HepG2 (cell line): ENCODE results near the gene EFNA3. TPM values are rescaled to one million over a fixed set of nuclear protein-coding genes. Genes with fewer than 3 reads are reported as not detected.

ENCODE experiments used
- ATAD3A ChIP-seq: sonication (generic); formaldehyde crosslinking; IDR thresholded peaks from 2 replicates; pipeline ENCODE4 v1.4.0; 2020; ENCODE audit warnings: missing genetic modification reagents
- ATF1 ChIP-seq: IDR thresholded peaks from 2 replicates; pipeline ENCODE4 v1.6.1; 2016; ENCODE audit warnings: mild to moderate bottlenecking, control low read depth
- FOXJ3 ChIP-seq: sonication (generic); formaldehyde crosslinking; IDR thresholded peaks from 2 replicates; pipeline ENCODE4 v1.4.0; 2020; ENCODE audit warnings: missing genetic modification reagents, mild to moderate bottlenecking, borderline replicate concordance
- HNRNPH1 ChIP-seq: fragments of 200-400 bp; formaldehyde crosslinking; optimal IDR thresholded peaks from 2 replicates; pipeline ENCODE3; 2017; ENCODE audit warnings: mild to moderate bottlenecking, low read depth, low read length
- HNRNPLL ChIP-seq: fragments of 200-400 bp; formaldehyde crosslinking; IDR thresholded peaks from 2 replicates; pipeline ENCODE4 v1.6.1; 2017; ENCODE audit warnings: mild to moderate bottlenecking, low read depth, low read length; ENCODE audit not compliant: poor library complexity, severe bottlenecking
- JDP2 ChIP-seq: sonication (generic); formaldehyde crosslinking; IDR thresholded peaks from 2 replicates; pipeline ENCODE4 v1.8.1; 2022; ENCODE audit warnings: missing genetic modification reagents, borderline replicate concordance
- KDM5B ChIP-seq: sonication (generic); formaldehyde crosslinking; IDR thresholded peaks from 2 replicates; pipeline ENCODE4 v1.4.0; 2020; ENCODE audit warnings: missing genetic modification reagents, mild to moderate bottlenecking, borderline replicate concordance
- KDM6A ChIP-seq: IDR thresholded peaks from 2 replicates; pipeline ENCODE4 v1.6.1; 2016; ENCODE audit warnings: low read depth
- KLF12 ChIP-seq: sonication (generic); formaldehyde crosslinking; IDR thresholded peaks from 2 replicates; pipeline ENCODE4 v1.4.0; 2020; ENCODE audit warnings: missing genetic modification reagents, borderline replicate concordance
- MLX ChIP-seq: IDR thresholded peaks from 2 replicates; pipeline ENCODE4 v1.6.1; 2016
- NONO ChIP-seq, 2 experiments: fragments of 450-650 bp in 1 of 2; sonication (generic) in 1 of 2; formaldehyde crosslinking in 1 of 2; IDR thresholded peaks in 1 of 2; conservative IDR thresholded peaks in 1 of 2; 2 replicates each; pipeline versions ENCODE4 v1.6.1 to v1.8.0; 2017 to 2022; ENCODE audit warnings: mild to moderate bottlenecking in 1 of 2, missing genetic modification reagents in 1 of 2, moderate library complexity in 1 of 2
- POGZ ChIP-seq: sonication (generic); formaldehyde crosslinking; IDR thresholded peaks from 2 replicates; pipeline ENCODE4 v1.4.0; 2020; ENCODE audit warnings: mild to moderate bottlenecking, missing genetic modification reagents
- RBM22 ChIP-seq: fragments of 200-400 bp; formaldehyde crosslinking; optimal IDR thresholded peaks from 2 replicates; pipeline ENCODE3; 2017; ENCODE audit warnings: mild to moderate bottlenecking, low read length, moderate library complexity
- SKIL ChIP-seq: sonication (generic); formaldehyde crosslinking; IDR thresholded peaks from 2 replicates; pipeline ENCODE4 v1.8.0; 2022; ENCODE audit warnings: missing genetic modification reagents, mild to moderate bottlenecking, moderate library complexity, borderline replicate concordance
- SOX5 ChIP-seq: IDR thresholded peaks from 2 replicates; pipeline ENCODE4 v1.6.1; 2016; ENCODE audit warnings: borderline replicate concordance
- SP4 ChIP-seq: sonication (generic); formaldehyde crosslinking; IDR thresholded peaks from 2 replicates; pipeline ENCODE4 v1.8.1; 2023; ENCODE audit warnings: mild to moderate bottlenecking, missing genetic modification reagents
- ZEB1 ChIP-seq: IDR thresholded peaks from 2 replicates; pipeline ENCODE4 v1.6.1; 2012; ENCODE audit warnings: mild to moderate bottlenecking, low read depth, inconsistent platforms; ENCODE audit not compliant: insufficient replicate concordance
- ZNF136 ChIP-seq: sonication (generic); formaldehyde crosslinking; IDR thresholded peaks from 2 replicates; pipeline ENCODE4 v1.8.1; 2022; ENCODE audit warnings: low read depth, mild to moderate bottlenecking, moderate library complexity, missing genetic modification reagents
- ZNF18 ChIP-seq: sonication (generic); formaldehyde crosslinking; IDR thresholded peaks from 2 replicates; pipeline ENCODE4 v1.8.0; 2022; ENCODE audit warnings: mild to moderate bottlenecking, missing genetic modification reagents; ENCODE audit not compliant: insufficient replicate concordance
- ZNF225 ChIP-seq: sonication (generic); formaldehyde crosslinking; IDR thresholded peaks from 2 replicates; pipeline ENCODE4 v1.4.0; 2020; ENCODE audit warnings: mild to moderate bottlenecking, missing genetic modification reagents
- ZSCAN12 ChIP-seq: sonication (generic); formaldehyde crosslinking; IDR thresholded peaks from 2 replicates; pipeline ENCODE4 v1.9.0; 2021; ENCODE audit warnings: mild to moderate bottlenecking, missing genetic modification reagents
- ZSCAN21 ChIP-seq: sonication (generic); formaldehyde crosslinking; IDR thresholded peaks from 2 replicates; pipeline ENCODE4 v1.8.0; 2022; ENCODE audit warnings: mild to moderate bottlenecking, missing genetic modification reagents, moderate library complexity, borderline replicate concordance
- polyA plus RNA-seq, 8 experiments: library from polyadenylated mRNA; depleted of rRNA in 3 of 8; stranded (reverse) in 7 of 8; unstranded in 1 of 8; fragments of >200 nt; fragmentation: Illumina TruSeq in 4 of 8; extraction: Trizol in 4 of 8; gene quantifications; 2 replicates each; pipeline versions ENCODE4 v1.2.1 to v1.2.3, GENCODE V29; 2011 to 2016; ENCODE audit warnings: low read depth in 4 of 8, missing spikeins in 1 of 8, mixed read lengths in 1 of 8; ENCODE audit not compliant: insufficient read depth in 1 of 8
- total RNA-seq, 5 experiments: library from RNA; depleted of rRNA; stranded (reverse); fragments of >200 nt; fragmentation: Illumina TruSeq; extraction: Trizol; gene quantifications; 2 replicates each; pipeline ENCODE4 v1.2.3, GENCODE V29; 2016; ENCODE audit warnings: low read depth in 1 of 5

The EFNA3 gene
- total and polyA plus RNA-seq, 2 of the 13 experiments (the other 11 are each of a cell fraction or from before 2014, with no cell fraction given), result 1.0 to 5.7 TPM

DNA sequence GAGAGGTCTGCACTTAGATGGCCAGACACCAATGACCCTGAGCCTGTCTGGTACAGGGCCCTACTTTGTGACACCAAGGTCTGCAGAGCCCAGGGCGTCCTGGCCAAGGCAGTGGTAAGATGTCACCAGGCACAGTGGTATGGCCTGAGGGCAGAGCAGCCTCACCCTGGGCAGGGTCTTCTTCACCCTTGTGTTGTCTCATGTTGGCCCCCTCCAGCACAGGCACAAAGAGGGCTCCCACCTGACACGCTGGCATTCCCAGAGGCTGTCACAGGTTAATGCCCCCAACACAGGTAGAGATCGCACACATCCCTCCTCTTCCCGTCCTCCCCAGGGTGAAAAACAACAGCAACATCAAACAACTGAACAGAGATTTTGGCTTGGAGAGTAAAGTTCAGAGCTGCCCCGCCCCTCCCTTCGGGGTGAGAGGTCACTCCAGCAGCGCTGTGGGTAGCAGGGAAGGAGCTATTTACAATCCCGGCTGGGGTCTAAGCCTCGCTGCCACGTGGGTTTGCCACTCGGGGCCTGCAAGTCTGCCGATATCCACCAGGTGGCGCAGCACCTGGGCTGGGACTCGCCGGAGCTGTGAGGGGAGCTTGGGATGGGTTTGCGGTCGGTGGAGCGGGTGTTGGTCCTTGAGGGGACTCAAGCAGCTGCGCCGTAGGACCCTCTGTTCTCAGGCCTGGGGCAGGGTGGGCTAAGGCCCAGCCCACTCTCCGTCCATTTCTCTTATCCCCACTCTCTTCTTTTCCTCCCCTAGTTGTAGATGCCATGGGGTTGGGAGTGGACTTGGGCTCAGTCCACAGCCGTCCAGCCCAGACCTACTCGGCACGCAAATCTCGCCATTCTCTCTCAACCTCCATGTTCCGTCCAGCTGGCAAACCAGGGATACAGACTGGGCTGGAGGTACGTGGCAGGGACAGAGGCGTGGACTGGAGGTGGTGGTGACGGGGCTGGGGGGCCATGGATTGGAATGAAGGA, 12.7 kb downstream of the EFNA3 start (continued):
- no peak for TF ChIP-seq ZNF18 (CRISPR knock-in tag)
- TF ChIP-seq ATAD3A (CRISPR knock-in tag), result no peak
- TF ChIP-seq KDM6A (CRISPR knock-in tag), result peak; percentile 78
- peak; percentile 65; the same call in 1 of the 2 replicates for TF ChIP-seq SOX5 (CRISPR knock-in tag)
- TF ChIP-seq SP4 (CRISPR knock-in tag), result peak; percentile 82
- TF ChIP-seq ATF1, result no peak
- no peak; the same call in 1 of the 2 replicates for TF ChIP-seq SKIL (CRISPR knock-in tag)
- TF ChIP-seq KLF12 (CRISPR knock-in tag), result no peak
- TF ChIP-seq JDP2, result no peak; the same call in 1 of the 2 replicates
- no peak for TF ChIP-seq ZNF136 (CRISPR knock-in tag)
- peak; percentile 89 for TF ChIP-seq ZEB1
- no peak for TF ChIP-seq ZSCAN21 (CRISPR knock-in tag)
- no peak for TF ChIP-seq KDM5B
- TF ChIP-seq ZSCAN12, result no peak
- TF ChIP-seq ZNF225 (CRISPR knock-in tag), result no peak
- peak; percentile 56 for TF ChIP-seq HNRNPLL
- TF ChIP-seq FOXJ3 (CRISPR knock-in tag), result 0 out of 2 replicates have a peak, but pooled peaks have one; percentile 72
- peak; percentile 30; the same call in 1 of the 2 replicates for TF ChIP-seq POGZ
- TF ChIP-seq MLX (CRISPR knock-in tag), result 0 out of 2 replicates have a peak, but pooled peaks have one; percentile 64
- no peak for TF ChIP-seq NONO (IDR thresholded peaks at IDR 0.05)
- peak; percentile 78; the same call in 1 of the 2 replicates for TF ChIP-seq NONO (CRISPR knock-in tag; conservative IDR thresholded peaks at IDR 0.05)
- TF ChIP-seq RBM22, result no peak
- TF ChIP-seq HNRNPH1, result no peak
